ENCODE measurements around the gene EPHB3. TPM values are rescaled to one million over a fixed set of nuclear protein-coding genes. Genes with fewer than 3 reads are reported as not detected.

Gene EPHB3
- polyA plus RNA-seq, 2 of the 4 experiments (the other 2 are of a cell fraction): 0.36 to 0.50 TPM

GRCh38 chr3:184543256-184543655, 18.3 kb upstream of the EPHB3 start:
- peak overlapping the region; percentile 70; the same call in 1 of the 3 replicates for H3K4me2 ChIP-seq
- CTCF ChIA-PET: interaction anchor here (0.6 to 11.1 kb wide), 11 partner anchors 13 to 270 kb away, joined by 3 to 171 read pairs (median 4); partner anchors contain the start of gene THPO
- no peak for FAIRE-seq
- no peak for ATAC-seq
- H3K4me1 ChIP-seq: no peaks in the 10 kb centered on the region
- POLR2A ChIA-PET: no interaction called here
- no peaks in the 10 kb centered on the region for H3K9me3 ChIP-seq
- no peak overlapping the region for H3K4me3 ChIP-seq
- TF ChIP-seq CEBPB (IDR thresholded peaks at IDR 0.05) (no peak), KDM1A (IDR thresholded peaks at IDR 0.05; ENCODE audit: low read depth) (no peak), JUN (IDR thresholded peaks at IDR 0.05) (no peak), RARB (CRISPR knock-in tag; IDR thresholded peaks at IDR 0.05) (no peak)
- 4% methylated on average over 3 of the region's 6 CpGs for WGBS (ENCODE audit: missing lambda C conversion rate)
- no peak overlapping the region for H3K27ac ChIP-seq
- no peak for DNase-seq (ENCODE audit: low read depth in 1 of 2, low spot score in 1 of 2)

- POLR2A ChIA-PET: no interaction called here
- CTCF ChIA-PET: interaction anchor here (0.8 to 11.1 kb wide), 13 partner anchors 10 to 329 kb away, joined by 3 to 171 read pairs (median 4); partner anchors contain the start of gene THPO
- no peaks in the 10 kb centered on the region for H3K9me3 ChIP-seq
- H3K4me3 ChIP-seq: no peak overlapping the region
- no peak overlapping the region for H3K27ac ChIP-seq
- no peak for TF ChIP-seq PHF8 (IDR thresholded peaks at IDR 0.05; ENCODE audit: borderline replicate concordance, low read depth)
- peak; percentile 71 for TF ChIP-seq CTCF (IDR thresholded peaks at IDR 0.05)
- TF ChIP-seq RAD21 (conservative IDR thresholded peaks at IDR 0.05 in 1 of 2, IDR thresholded peaks at IDR 0.05 in 1 of 2): peak; percentile 82 to 84
- TF ChIP-seq ELK1 (IDR thresholded peaks at IDR 0.05; ENCODE audit: low read depth, low read length): no peak
- TF ChIP-seq HOXA7 (CRISPR knock-in tag; IDR thresholded peaks at IDR 0.05): no peak
- no peak for TF ChIP-seq USF2 (IDR thresholded peaks at IDR 0.05)
- TF ChIP-seq HES2 (IDR thresholded peaks at IDR 0.05): no peak
- TF ChIP-seq SMC3 (IDR thresholded peaks at IDR 0.05): peak; percentile 72
- no peak for TF ChIP-seq ZFP36 (IDR thresholded peaks at IDR 0.05; ENCODE audit: borderline replicate concordance, partially characterized antibody)
- FAIRE-seq (no peak), DNase-seq (ENCODE audit: low read depth in 1 of 2, low spot score in 1 of 2) (peak; percentile 66 to 87), ATAC-seq (peak; percentile 89 to 94)
- H3K4me1 ChIP-seq: no peaks in the 10 kb centered on the region
- H3K4me2 ChIP-seq: peak overlapping the region; percentile 70
- WGBS (ENCODE audit: missing lambda C conversion rate): 13% methylated on average over 14 of the region's 18 CpGs
These were observed 17.6 kb upstream of the EPHB3 start for GRCh38 chr3:184543843-184544512.

GRCh38 chr3:184544513-184544861, 17.1 kb upstream of the EPHB3 start:
- Histone ChIP-seq H3K27ac (no peak overlapping the region), H3K4me1 (no peaks in the 10 kb centered on the region), H3K4me3 (no peak overlapping the region), H3K4me2 (no peak overlapping the region), H3K9me3 (no peaks in the 10 kb centered on the region)
- TF ChIP-seq ZC3H11A (IDR thresholded peaks at IDR 0.05) (no peak), JUNB (IDR thresholded peaks at IDR 0.05) (no peak), FOSB (CRISPR knock-in tag; IDR thresholded peaks at IDR 0.05) (no peak), KDM5A (IDR thresholded peaks at IDR 0.05) (no peak), REST (IDR thresholded peaks at IDR 0.05) (no peak), CBX2 (IDR thresholded peaks at IDR 0.05; ENCODE audit: borderline replicate concordance, low read depth) (no peak), POLR2AphosphoS2 (conservative IDR thresholded peaks at IDR 0.05; ENCODE audit: low read length) (no peak), HES2 (IDR thresholded peaks at IDR 0.05) (no peak), PHF8 (IDR thresholded peaks at IDR 0.05; ENCODE audit: borderline replicate concordance, low read depth) (no peak), E2F6 (IDR thresholded peaks at IDR 0.05; ENCODE audit: borderline replicate concordance, low read depth) (no peak), EHMT2 (IDR thresholded peaks at IDR 0.05; ENCODE audit: low read depth) (no peak), RFX5 (IDR thresholded peaks at IDR 0.05) (no peak), FOXS1 (CRISPR knock-in tag; IDR thresholded peaks at IDR 0.05) (no peak)
- CTCF ChIA-PET: interaction anchor here (0.8 to 11.1 kb wide), 9 partner anchors 9 to 330 kb away, joined by 3 to 171 read pairs (median 4); partner anchors contain the start of gene THPO
- FAIRE-seq: no peak
- DNase-seq (ENCODE audit: low read depth in 1 of 2, low spot score in 1 of 2): no peak
- POLR2A ChIA-PET: no interaction called here
- ATAC-seq: no peak
